Measurements from ENCODE around the gene BMF.

- TF ChIP-seq, protein P1, sequence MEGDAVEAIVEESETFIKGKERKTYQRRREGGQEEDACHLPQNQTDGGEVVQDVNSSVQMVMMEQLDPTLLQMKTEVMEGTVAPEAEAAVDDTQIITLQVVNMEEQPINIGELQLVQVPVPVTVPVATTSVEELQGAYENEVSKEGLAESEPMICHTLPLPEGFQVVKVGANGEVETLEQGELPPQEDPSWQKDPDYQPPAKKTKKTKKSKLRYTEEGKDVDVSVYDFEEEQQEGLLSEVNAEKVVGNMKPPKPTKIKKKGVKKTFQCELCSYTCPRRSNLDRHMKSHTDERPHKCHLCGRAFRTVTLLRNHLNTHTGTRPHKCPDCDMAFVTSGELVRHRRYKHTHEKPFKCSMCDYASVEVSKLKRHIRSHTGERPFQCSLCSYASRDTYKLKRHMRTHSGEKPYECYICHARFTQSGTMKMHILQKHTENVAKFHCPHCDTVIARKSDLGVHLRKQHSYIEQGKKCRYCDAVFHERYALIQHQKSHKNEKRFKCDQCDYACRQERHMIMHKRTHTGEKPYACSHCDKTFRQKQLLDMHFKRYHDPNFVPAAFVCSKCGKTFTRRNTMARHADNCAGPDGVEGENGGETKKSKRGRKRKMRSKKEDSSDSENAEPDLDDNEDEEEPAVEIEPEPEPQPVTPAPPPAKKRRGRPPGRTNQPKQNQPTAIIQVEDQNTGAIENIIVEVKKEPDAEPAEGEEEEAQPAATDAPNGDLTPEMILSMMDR (IDR thresholded peaks at IDR 0.05): no peak
- no peak for TF ChIP-seq POLR2A (IDR thresholded peaks at IDR 0.05)
These were observed 27.8 kb downstream of the BMF start for GRCh38 chr15:40080847-40081246.
